Breast epithelium (tissue), 4 donors: ENCODE results near the gene CST5. TPM values are rescaled to one million over a fixed set of nuclear protein-coding genes. Genes with fewer than 3 reads are reported as not detected.

Experiments used
- DNase-seq, 2 donors: peaks; one replicate each; pipeline ENCODE4 v3.0.0-alpha.2; 2019; ENCODE audit warnings: low spot score in 2 of 2
- H3K27ac ChIP-seq, 2 donors: fragments of 200-600 bp; sonication (generic) in 1 of 2; one replicate each; pipeline ENCODE4 v1.5.1; 2016 to 2019; ENCODE audit warnings: mild to moderate bottlenecking in 1 of 2
- H3K27me3 ChIP-seq, 2 donors: fragments of 200-600 bp; sonication (generic) in 1 of 2; one replicate each; pipeline versions ENCODE4 v1.5.1 to v1.6.0; 2017 to 2019; ENCODE audit warnings: control low read depth in 1 of 2, mild to moderate bottlenecking in 1 of 2
- H3K36me3 ChIP-seq: fragments of 200-600 bp; one replicate; pipeline ENCODE4 v1.5.1; 2019
- H3K4me1 ChIP-seq, 2 donors: fragments of 200-600 bp; sonication (generic); one replicate each; pipeline ENCODE4 v1.5.1; 2016 to 2019; ENCODE audit warnings: control low read depth in 1 of 2
- H3K4me3 ChIP-seq, 3 donors: fragments of 200-600 bp; sonication (generic); 1 replicate in 2 of 3; 2 replicates in 1 of 3; pipeline ENCODE4 v1.5.1; 2016 to 2019; ENCODE audit warnings: mild to moderate bottlenecking in 3 of 3, moderate library complexity in 2 of 3
- H3K9me3 ChIP-seq, 2 donors: fragments of 200-600 bp; sonication (generic) in 1 of 2; one replicate each; pipeline ENCODE4 v1.5.1; 2016 to 2019; ENCODE audit warnings: control low read depth in 1 of 2
- POLR2A ChIP-seq: fragments of 450-650 bp; IDR thresholded peaks from one replicate; pipeline ENCODE4 v1.6.1; 2016; ENCODE audit warnings: antibody characterized with exemption, mild to moderate bottlenecking, moderate library complexity
- POLR2AphosphoS5 ChIP-seq, 3 donors: sonication (generic); formaldehyde crosslinking; IDR thresholded peaks; one replicate each; pipeline ENCODE4 v1.6.1; 2017; ENCODE audit warnings: antibody characterized with exemption in 3 of 3
- intact Hi-C: fragments of 100-400 bp; cut with DNase I; formaldehyde crosslinking; loops from one replicate; pipeline ENCODE4 v1.15.1; 2023; ENCODE audit warnings: low total_unique reads
- total RNA-seq, 3 donors: library from RNA; depleted of rRNA; stranded (reverse); fragments of >200 nt; gene quantifications; one replicate each; pipeline ENCODE4 v1.1.0, GENCODE V29; 2016
- TF ChIP-seq, protein P1 (sequence below), 3 donors: fragments of 450-650 bp; IDR thresholded peaks; one replicate each; pipeline ENCODE4 v1.5.1; 2016 to 2017; ENCODE audit warnings: antibody characterized with exemption in 3 of 3, mild to moderate bottlenecking in 3 of 3, moderate library complexity in 3 of 3

The CST5 gene
- total RNA-seq, 3 donors from 2014 or later, result not detected

DNA sequence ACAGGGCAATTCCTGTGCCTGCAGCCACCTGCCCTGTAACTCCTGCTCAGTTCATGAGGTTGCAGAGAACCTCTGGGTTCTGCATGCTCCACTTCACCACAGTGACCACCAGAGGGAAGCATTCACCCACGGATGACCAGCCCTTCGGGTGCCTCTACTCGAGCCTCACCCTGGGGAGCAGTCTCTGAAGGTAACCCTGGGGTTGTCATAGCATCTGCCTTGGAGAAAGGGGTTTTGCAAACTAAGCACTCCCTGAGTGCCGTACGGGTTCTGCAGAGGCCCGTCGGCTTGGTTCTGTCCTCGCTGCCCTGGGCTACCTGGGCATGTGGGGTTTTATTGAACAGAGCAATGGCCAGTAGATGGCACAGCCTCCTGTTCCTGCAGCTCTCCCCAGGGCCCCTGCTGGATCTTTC, 10.2 kb upstream of the CST5 start:
- Histone ChIP-seq H3K9me3 (no peaks in the 10 kb centered on the region), H3K36me3 (no peaks in the 10 kb centered on the region)
- intact Hi-C loops, result no loop called here

DNA sequence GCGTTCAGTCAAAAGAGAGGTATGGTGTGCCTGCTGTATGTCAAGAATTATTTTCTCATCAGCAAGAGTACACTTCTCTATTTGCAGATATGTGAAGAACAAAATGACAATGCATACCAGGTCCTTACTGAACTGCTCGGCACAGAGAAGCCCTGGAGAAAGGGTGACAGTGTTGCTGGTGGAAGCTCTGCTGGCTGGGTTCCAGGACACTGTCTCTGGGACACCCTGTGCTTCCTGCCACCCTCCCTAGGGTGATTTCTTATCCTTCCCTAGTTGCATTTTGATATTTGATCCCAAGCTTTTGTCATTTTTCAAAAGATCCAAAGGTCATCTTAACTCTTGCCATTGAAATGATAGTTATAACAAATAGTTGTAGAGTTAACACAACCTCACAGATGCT, 8.3 kb upstream of the CST5 start:
- H3K27me3 ChIP-seq, result peaks cover 0 to 19% of the 10 kb centered on the region in 2 donors
- H3K4me1 ChIP-seq, result no peaks in the 10 kb centered on the region
- DNase-seq, result no peak
- H3K36me3 ChIP-seq, result no peaks in the 10 kb centered on the region
- no peak overlapping the region for H3K27ac ChIP-seq
- H3K9me3 ChIP-seq, result no peaks in the 10 kb centered on the region
- TF ChIP-seq POLR2A (no peak), POLR2AphosphoS5 (IDR thresholded peaks at IDR 0.05) (no peak)
- TF ChIP-seq, protein P1, sequence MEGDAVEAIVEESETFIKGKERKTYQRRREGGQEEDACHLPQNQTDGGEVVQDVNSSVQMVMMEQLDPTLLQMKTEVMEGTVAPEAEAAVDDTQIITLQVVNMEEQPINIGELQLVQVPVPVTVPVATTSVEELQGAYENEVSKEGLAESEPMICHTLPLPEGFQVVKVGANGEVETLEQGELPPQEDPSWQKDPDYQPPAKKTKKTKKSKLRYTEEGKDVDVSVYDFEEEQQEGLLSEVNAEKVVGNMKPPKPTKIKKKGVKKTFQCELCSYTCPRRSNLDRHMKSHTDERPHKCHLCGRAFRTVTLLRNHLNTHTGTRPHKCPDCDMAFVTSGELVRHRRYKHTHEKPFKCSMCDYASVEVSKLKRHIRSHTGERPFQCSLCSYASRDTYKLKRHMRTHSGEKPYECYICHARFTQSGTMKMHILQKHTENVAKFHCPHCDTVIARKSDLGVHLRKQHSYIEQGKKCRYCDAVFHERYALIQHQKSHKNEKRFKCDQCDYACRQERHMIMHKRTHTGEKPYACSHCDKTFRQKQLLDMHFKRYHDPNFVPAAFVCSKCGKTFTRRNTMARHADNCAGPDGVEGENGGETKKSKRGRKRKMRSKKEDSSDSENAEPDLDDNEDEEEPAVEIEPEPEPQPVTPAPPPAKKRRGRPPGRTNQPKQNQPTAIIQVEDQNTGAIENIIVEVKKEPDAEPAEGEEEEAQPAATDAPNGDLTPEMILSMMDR (IDR thresholded peaks at IDR 0.05), result no peak
- H3K4me3 ChIP-seq, result no peak overlapping the region
- intact Hi-C loops, result no loop called here

More for the DNA sequence above, 10.2 kb upstream of the CST5 start:
- no peak overlapping the region for H3K4me3 ChIP-seq
- TF ChIP-seq, protein P1 (IDR thresholded peaks at IDR 0.05), result peak in 2 of 3 donors; percentile 27 to 35
- TF ChIP-seq POLR2AphosphoS5 (IDR thresholded peaks at IDR 0.05), result no peak
- DNase-seq, result no peak
- no peak overlapping the region for H3K27ac ChIP-seq
- H3K4me1 ChIP-seq, result no peaks in the 10 kb centered on the region
- H3K27me3 ChIP-seq, result peaks cover 0 to 21% of the 10 kb centered on the region in 2 donors

GRCh38 chr20:23884771-23885162, 5.2 kb upstream of the CST5 start:
- Histone ChIP-seq H3K27ac (no peak overlapping the region), H3K4me3 (no peak overlapping the region), H3K27me3 (peaks cover 0 to 14% of the 10 kb centered on the region in 2 donors), H3K36me3 (no peaks in the 10 kb centered on the region), H3K4me1 (no peaks in the 10 kb centered on the region), H3K9me3 (no peaks in the 10 kb centered on the region)
- TF ChIP-seq POLR2A (no peak), POLR2AphosphoS5 (IDR thresholded peaks at IDR 0.05) (no peak)
- TF ChIP-seq, protein P1 (IDR thresholded peaks at IDR 0.05), result no peak
- DNase-seq, result no peak
- intact Hi-C loops, result no loop called here

- Histone ChIP-seq H3K9me3 (no peaks in the 10 kb centered on the region), H3K4me3 (no peak overlapping the region), H3K27ac (no peak overlapping the region), H3K4me1 (no peaks in the 10 kb centered on the region), H3K27me3 (peaks cover 0 to 14% of the 10 kb centered on the region in 2 donors), H3K36me3 (no peaks in the 10 kb centered on the region)
- intact Hi-C loops, result no loop called here
- no peak for DNase-seq
- no peak for TF ChIP-seq POLR2A
- no peak for TF ChIP-seq POLR2AphosphoS5 (IDR thresholded peaks at IDR 0.05)
- TF ChIP-seq, protein P1 (IDR thresholded peaks at IDR 0.05), result no peak
Observed at GRCh38 chr20:23884136-23884770, 4.7 kb upstream of the CST5 start.

GRCh38 chr20:23881371-23881770, 1.8 kb upstream of the CST5 start:
- Histone ChIP-seq H3K4me1 (no peaks in the 10 kb centered on the region), H3K27me3 (no peaks in the 10 kb centered on the region), H3K4me3 (no peak overlapping the region), H3K27ac (no peak overlapping the region), H3K36me3 (no peaks in the 10 kb centered on the region), H3K9me3 (no peaks in the 10 kb centered on the region)
- TF ChIP-seq POLR2A (no peak), POLR2AphosphoS5 (IDR thresholded peaks at IDR 0.05) (no peak)
- TF ChIP-seq, protein P1 (IDR thresholded peaks at IDR 0.05), result no peak
- DNase-seq, result no peak
- intact Hi-C loops, result no loop called here
